HG03095 (cell line): ENCODE measurements around the gene SSBP4.
"Not testable (repeated sequence)": the region's sequence is repeated elsewhere in the genome, so short reads cannot be mapped to it uniquely, and the experiment has no call there.

Experiments used
- ATAC-seq: cut with Tn5 transposase; IDR thresholded peaks from one replicate; pipeline ENCODE4 v1.9.1; 2021; ENCODE audit warnings: moderate library complexity; ENCODE audit not compliant: unreplicated experiment

Gene SSBP4

GRCh38 chr19:18419195-18419698 is at the start of gene SSBP4:
TSS of gene SSBP4 (plus strand) at chr19:18419398. CDS start at chr19:18419649, 251 bp downstream.
- ATAC-seq, result no peak

GRCh38 chr19:18373407-18373891 is 45.7 kb upstream of the SSBP4 start:
- ATAC-seq, result no peak

GRCh38 chr19:18373892-18374629 is 45.1 kb upstream of the SSBP4 start:
- ATAC-seq, result peak; percentile 80

- no peak for ATAC-seq
Measured at GRCh38 chr19:18377026-18377425, 42.2 kb upstream of the SSBP4 start.

- no peak for ATAC-seq
Measured at GRCh38 chr19:18379803-18380747, 39.1 kb upstream of the SSBP4 start.

GRCh38 chr19:18380843-18381242 is 38.4 kb upstream of the SSBP4 start:
- no peak for ATAC-seq

GRCh38 chr19:18383622-18384021 is 35.6 kb upstream of the SSBP4 start:
- ATAC-seq, result not testable (repeated sequence)

GRCh38 chr19:18384775-18385174 is 34.4 kb upstream of the SSBP4 start:
- no peak for ATAC-seq

- ATAC-seq, result no peak
Measured at GRCh38 chr19:18385359-18385674, 33.9 kb upstream of the SSBP4 start.

GRCh38 chr19:18385675-18386542 is 33.3 kb upstream of the SSBP4 start, which contains the start of gene GDF15:
TSS of gene GDF15 (plus strand) at chr19:18386158. CDS start at chr19:18386190, 32 bp downstream.
- no peak for ATAC-seq

- no peak for ATAC-seq
Measured at GRCh38 chr19:18386543-18387271, 32.5 kb upstream of the SSBP4 start.

- ATAC-seq, result peak; percentile 43
Measured at GRCh38 chr19:18388100-18388959, 30.9 kb upstream of the SSBP4 start.

- peak; percentile 8 for ATAC-seq
Measured at GRCh38 chr19:18388960-18389725, 30.1 kb upstream of the SSBP4 start.

- ATAC-seq, result no peak
Measured at GRCh38 chr19:18389726-18390064, 29.5 kb upstream of the SSBP4 start.

GRCh38 chr19:18390065-18390907 is 28.9 kb upstream of the SSBP4 start:
- ATAC-seq, result no peak

- no peak for ATAC-seq
Measured at GRCh38 chr19:18391509-18392075, 27.6 kb upstream of the SSBP4 start.

- no peak for ATAC-seq
Measured at GRCh38 chr19:18392417-18392816, 26.8 kb upstream of the SSBP4 start.
